GM19025 (cell line): ENCODE measurements around the gene CCN6.
"Not testable (repeated sequence)": the region's sequence is repeated elsewhere in the genome, so short reads cannot be mapped to it uniquely, and the experiment has no call there.

Experiments
- ATAC-seq: cut with Tn5 transposase; IDR thresholded peaks from one replicate; pipeline ENCODE4 v1.9.1; 2021; ENCODE audit warnings: mild to moderate bottlenecking, low read depth, moderate library complexity; ENCODE audit not compliant: unreplicated experiment

Gene CCN6

DNA sequence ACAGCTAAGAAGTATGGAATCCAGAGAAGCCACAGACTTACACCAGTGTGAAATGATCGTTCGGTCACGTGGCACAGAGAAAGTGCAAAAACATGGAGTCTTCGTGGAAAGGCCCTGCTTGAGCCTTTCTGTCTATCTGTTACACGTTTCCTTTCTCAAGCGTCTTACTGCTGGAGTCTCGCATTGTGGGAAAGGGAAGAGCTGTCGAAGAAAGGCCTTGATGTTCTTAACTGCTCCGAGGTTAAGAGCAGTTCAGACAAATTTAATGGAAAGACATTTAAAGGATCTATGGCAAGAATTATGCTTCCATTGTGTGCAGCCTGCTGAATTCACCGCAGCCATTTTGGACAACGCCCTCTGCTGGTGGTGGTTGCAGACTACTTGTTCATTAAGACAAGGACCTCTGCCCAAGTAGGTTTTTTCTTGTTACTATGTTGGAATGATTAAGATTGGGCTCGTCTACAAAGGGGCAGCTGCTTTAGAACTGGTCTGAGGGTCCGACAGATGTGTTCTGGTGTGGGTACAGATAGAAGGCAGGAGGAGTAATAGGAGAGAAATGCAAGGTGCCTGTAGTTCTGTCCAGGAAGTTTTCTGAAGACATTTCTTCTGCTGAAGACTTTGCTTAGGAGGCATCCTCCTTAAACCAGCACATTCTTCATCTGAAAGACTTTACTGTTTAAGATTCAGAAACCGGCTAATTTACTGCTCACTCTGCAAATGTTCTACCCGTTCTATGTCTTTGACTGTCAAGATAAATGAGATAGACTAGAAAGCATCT, 24.7 kb upstream of the CCN6 start:
- ATAC-seq = no peak

DNA sequence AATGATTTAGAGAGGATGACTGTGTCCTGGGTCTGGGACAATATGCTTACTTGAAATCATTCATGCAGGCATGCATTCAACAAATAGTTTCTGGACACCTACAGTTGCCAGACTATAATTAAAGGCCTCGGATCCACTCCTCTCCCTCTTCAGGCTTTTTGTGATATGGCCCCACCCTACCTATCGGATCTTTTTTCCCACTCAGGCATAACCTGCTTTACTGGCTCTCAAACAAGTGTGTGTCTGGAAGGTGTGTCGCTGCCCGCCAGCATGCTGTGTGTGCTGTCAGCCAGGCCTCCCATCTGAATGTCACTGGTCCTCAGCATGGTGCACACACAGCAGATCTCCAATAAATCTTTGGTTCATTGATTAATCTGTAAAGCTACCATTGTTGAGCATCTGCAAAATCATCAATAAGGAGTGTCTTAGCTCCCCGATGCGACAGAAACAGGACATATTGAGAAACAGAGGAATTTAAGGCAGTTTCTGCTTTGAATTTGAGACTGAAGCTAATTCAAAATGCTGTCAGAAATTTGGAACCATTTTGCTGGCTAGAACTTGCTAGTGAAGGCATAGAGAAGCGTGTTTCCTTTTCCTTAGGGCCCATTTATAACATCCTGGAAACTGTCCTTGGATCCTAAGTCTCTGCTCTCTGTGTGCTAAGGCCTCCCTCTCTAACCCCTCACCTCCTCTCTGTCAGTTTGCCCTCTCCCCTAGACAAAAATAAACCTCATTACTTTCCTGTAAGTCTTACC, 23.5 kb upstream of the CCN6 start:
- no peak for ATAC-seq

DNA sequence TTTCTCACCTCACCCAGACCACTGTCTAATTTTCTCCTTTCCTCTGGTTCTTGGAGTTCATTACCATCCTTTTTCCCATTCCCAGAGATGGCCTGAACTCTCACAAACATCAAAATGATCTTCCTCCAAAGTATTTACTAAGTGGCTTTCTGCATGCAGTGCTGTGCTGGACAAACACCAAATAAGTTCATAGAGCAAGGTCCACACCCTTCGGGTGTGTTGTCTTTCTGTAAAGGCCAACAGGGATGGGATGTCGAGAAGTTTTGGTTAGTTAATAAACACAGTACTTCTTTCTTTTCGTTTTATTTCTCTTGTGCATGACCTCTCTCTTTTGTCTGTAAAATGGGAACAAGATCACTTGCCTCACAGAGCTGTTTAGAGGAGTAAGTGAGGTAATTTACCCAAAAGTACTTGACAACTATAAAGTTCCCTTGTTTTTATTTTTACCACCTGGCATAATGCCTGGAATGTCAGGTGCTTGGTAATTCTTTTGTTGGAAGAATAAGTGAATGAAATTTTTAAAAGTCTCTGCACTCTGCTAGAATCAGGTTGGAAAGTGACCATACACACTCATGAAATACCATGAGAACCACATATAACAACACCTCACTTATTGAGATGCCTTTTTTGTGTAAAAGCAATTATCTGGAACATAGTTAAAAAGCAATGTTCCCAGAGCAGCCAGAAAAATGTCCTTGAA, 22.8 kb upstream of the CCN6 start:
- no peak for ATAC-seq

DNA sequence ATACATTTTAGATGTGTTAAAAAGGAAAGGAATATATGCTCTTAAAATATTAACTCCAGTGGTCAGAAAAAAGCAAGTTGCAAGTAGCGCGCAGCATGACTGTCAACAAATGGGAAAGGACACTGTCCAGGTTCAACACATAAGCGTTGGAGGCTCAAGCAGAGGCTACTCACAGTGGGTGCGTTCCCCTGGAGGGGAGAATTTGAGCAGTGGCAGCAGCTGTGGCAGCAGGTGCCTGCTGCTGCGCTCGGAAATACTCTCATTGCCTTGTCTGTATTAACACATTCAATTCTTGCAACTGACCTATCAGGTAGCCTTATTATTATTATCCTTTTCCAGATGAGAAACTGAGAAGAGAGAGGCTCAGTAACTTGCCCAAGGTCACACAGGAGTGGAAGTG, 21.9 kb upstream of the CCN6 start:
- no peak for ATAC-seq

DNA sequence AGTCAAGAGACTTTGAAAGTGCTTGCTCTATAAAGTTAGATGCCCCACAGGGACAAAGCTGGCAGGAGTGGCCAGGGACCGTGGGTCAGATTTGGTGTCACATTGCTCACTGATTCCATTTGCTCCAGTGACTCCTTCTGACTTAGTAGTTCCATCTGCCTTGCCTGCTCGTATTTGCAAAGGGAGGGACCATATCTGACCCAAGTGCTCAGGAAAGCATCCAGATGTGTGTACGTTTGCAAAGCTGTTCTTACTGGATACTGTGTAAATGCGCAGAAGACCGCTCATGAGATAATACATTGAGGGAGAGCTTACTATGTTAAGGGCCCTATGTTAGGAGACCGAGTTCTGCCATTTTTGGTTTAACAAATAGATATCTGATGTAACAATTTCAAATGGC, 21.2 kb upstream of the CCN6 start:
- ATAC-seq = no peak

DNA sequence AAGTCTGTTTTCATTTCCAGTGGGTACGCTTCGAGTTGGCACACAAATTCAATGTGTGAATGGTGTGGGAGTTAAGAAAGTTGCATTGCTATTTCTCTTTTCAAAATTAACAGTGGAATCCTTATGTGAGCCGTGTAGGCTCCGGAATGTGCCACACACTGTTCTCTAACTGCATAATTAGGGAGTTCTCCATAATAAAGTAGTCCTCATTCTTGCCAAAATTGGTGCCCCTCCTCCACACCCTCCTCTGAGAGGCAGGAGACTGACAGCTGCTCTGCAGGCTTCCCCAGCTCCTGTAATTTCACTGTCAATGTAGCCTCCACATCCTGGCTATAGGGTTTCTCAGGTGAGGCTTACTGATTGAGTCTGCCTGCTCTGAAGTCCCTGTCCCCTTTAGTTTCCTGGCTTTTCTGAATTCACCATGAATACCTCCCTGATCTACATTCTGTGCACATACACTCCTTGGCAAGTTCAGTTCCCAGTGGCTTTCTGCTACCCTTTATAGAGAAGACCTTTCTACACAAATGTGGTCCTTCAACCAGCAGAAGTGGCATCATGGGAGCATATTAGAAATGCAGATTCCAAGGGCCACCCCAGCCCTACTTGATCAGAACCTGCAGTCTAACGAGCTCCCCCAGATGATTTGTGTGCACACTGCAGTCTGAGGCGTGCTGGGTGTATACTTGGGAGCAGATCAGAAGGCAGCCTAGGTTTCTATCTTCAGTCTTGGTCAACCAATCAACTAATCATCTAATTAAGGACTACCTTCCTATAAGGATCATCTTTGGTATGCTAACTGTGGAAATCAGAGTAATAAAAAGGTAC, 19.9 kb upstream of the CCN6 start:
- ATAC-seq = no peak

DNA sequence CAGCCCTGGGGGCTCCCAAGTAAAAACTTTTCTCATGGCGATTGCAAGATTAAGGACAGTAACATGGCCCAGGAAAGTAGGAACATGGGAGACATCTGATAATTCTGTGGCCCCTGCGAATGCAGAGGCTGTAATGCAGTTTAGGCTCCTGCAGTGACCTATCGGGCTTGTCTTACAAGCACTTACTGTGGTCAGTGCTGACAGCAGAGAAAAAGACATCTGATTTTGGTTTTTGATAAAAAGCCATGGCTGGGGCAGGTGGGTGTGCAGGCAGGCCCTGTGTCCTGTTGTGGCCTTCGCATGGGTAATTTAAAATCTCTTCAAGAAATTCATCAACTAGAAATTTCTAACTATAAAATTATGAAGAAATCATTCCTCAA, 19.3 kb upstream of the CCN6 start:
- ATAC-seq = no peak

DNA sequence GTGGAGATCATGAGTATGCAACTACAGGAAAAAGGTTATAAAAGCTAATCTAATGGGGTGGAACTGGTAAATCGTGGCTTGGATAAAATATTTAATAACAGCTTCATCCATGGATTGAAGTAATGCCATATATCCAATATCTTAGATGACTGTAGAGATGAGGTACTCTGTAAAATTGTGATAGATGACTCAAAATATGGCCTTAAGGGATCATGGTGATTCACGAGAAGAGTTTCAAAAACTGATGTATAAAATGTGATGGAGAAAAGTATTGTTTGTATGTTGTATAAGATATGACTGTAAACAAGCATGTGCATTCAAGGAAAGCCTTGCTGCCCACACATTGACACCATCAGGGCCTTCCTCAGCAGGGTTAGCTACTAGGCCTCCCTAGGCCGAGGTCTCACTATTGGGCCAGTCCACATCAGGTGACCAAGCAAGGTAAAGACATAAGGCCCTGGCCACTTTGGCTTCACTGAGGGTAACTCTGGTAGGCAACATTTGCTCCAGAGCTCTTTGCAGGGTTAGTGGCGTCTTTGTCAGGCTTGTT, 17.7 kb upstream of the CCN6 start:
- no peak for ATAC-seq

DNA sequence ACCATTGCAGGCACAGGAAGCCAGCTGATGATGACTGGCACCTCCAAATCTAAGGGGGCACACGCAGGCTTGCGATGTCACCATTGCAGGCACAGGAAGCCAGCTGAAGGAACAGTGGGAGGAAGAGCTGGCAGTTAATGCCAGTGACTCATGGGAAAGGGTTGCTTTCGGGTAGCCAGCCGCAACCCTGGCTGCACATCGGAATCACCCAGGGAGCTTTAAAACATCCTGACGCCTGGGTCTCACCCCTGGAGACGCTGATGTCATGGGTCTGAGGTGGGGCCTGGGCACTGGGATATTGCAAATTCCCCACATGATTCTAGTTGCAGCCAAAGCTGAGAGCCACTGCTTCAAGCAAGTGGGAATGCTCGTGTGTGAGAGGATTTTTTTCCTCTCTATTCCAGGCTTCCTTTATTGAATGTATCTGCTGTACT, 16.1 kb upstream of the CCN6 start:
- no peak for ATAC-seq

DNA sequence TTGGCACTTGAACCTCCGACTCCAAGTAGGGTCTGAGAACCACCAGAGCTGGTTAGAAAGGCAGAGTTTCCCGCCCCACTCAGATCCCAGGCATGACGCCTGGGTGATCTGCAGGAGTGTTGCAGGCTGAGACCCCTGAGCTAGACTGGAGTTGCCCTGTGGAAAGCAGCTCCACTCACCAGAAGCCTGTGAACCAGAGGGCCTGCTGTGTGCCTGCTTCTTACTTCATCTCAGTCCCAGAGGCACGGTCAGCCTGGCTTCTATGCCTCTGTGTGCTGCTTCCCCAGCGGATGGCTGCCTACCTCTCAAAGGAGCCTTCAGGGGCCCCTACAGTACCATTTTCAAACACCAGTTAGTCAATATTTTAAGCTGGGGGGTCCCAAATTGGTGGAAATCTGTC, 15.6 kb upstream of the CCN6 start:
- ATAC-seq = no peak

DNA sequence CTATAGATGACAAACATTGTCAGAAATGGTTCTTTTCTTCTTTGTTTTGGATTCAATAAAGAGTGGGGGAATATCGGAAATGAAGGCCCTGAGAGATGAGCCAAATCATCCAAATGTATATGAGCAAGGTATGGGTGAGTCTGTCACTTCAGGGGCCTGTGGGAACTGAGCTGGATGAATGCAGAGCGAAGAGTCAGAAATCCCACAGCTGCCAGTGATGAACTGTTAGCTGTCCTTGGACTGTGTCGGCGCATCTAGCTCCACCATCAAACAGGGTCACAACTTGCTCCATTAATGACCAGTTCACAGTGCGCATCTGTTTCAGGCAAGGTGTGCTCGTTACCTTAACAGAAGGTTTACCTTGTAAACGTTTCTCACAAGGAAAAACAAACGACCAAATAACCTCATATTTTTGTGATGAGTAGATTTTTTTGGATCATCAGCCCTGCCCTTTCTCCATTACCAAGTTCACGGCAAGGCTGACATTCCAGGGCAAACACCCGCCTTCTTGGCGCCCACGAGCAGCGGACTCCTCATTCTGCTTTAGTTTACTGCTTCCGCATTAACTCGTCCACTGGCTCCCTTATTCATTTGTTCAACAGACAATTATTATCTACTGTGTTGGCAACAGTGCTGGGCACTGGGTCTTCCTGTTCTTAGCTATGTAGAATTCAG, 15.0 kb upstream of the CCN6 start:
- ATAC-seq = no peak

DNA sequence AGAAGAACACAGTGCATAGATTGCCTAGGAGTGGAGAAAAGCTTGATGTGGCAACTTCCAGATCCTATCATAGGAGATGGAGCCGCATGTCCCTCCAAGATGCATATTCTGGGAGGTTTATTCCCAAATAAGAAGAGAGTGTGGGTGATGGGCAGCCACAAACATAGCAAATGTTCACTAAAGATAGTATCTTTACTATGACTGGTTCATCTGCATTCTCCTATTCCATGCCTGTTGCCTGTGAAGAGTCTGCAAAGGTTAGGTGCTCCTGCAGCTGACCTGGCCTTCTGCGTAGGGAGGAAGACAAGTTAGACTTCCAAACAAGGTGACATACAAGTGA, 14.5 kb upstream of the CCN6 start:
- ATAC-seq = no peak

DNA sequence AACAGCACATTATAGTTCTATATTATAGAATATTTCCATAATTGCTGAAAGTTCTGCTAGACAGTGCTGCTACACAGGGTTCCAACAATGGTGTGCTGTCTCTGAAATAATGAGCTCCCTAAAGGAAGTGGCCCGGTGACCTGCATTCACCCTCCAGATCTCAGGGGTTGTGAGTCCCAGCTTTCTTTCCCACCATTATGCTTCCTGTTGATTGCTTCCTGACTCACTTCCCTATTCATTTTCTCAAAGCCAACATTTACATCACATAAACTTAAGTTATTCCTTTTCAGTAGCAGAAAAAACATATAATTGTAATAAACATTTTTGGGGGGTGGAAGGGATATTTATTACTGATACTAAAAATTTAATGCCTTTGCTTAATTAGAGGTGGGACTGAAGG, 12.9 kb upstream of the CCN6 start:
- ATAC-seq = no peak

DNA sequence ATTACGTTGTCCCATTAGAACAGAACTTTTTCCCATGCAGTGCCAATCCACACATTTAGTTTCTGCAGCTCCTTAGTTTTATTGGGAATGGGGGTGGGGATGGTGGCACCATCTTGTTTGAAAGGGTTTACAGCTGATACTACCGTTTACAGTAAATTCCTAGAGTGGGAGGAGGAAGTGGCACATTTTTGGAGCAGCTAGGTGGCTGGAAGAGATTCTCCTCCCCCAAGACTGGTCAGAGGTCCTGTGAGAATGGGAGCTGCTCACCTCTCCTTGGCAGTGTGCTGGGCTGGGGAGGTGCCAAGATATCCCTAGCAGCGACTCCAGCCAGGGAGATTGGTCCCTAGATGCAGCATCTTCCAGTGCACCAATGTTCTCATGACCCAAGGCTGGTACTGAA, 12.4 kb upstream of the CCN6 start:
- no peak for ATAC-seq

DNA sequence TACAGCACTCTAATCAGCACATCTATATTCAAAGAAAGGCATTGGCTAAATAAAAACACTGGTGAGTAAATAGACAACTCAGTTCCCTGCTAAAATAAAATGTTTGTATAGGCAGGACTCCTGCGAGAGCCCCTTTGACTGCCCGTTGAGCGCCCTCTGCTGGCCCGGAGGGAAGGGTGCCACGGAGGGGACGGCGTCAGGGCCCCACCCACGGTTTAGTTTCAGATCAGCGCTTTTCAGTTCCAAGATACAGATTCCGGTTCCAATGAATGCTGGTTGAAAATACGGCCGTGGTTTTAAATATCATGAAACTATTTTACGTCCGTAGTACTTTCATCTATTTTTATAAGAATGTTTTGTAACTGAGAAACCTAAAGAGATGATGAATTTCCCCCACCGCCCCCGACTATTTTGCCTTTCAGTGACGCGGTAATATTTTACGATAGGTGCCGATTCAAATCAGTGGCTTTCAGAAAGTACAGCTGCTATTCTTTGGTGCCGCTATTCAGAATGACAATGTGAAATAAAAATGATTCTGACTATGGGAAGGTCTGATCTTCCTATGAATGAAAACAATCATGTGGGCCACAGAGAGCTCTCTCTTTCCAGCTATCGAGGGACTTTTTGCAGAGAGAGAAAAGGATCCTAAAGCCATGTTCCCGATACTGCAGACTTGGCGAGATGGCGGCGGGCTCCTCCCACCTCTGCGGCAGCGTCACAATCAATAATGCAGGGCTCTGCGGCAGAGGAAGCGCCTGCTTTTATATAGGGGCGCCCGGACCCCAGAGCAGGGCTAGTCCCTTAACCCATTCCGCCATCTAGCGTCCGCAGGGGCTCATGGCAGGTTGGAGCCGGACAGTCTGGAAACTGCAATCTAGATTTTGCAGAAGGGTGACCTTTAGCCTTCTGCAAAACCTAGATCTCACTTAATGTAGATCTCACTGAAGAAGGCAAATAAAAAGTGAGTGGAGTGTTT, 10.6 kb upstream of the CCN6 start:
- ATAC-seq = peak; percentile 85

DNA sequence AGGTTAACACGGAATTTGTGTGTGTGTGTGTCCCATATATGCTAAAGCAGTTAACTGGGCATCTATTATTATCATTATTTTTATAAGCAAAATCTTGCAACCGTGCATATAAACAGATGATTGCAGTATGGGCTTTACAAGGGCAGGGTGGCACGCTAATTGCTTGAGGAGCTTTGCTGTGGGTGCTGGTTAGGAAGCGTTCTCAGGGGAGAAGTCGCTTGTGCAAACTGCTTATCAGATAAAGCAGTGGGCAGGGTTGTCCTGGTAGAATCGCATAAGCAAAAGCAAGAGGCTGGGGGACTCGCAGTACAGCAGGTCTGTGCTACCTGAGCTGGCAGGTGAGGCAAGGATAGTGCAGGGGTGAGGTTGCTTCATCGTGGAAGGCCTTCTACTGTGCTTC, 9.7 kb upstream of the CCN6 start:
- ATAC-seq = no peak

DNA sequence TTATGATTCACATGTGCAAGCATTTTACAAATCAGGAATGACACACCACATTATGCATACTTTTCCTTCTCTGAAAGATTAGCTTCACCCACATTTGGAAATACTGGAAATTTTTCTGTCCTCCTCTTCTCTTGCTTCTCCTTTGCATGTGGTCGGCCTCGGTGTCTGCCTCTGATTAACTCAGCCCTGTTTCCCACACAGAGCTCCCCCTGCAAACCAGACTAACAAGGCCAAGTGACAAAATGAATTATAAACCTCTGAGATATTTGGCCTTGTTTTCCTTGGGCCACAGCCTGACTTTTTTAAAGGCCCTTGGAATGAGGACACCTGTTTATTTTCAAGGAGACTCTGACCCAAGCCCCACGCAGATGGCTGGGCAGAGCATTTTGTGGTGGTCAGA, 9.0 kb upstream of the CCN6 start:
- ATAC-seq = no peak

DNA sequence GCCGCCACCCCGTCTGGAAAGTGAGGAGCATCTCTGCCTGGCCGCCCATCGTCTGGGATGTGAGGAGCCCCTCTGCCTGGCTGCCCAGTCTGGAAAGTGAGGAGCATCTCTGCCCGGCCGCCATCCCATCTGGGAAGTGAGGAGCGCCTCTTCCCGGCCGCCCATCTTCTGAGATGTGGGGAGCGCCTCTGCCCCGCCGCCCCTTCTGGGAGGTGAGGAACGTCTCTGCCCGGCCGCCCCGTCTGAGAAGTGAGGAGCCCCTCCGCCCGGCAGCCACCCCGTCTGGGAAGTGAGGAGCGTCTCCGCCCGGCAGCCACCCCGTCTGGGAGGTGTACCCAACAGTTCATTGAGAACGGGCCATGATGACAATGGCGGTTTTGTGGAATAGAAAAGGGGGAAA, 6.4 kb upstream of the CCN6 start:
- not testable (repeated sequence) for ATAC-seq
